Measurements from ENCODE around the gene ANKRD33B. TPM values are rescaled to one million over a fixed set of nuclear protein-coding genes. Genes with fewer than 3 reads are reported as not detected.
"Not testable (repeated sequence)": the region's sequence is repeated elsewhere in the genome, so short reads cannot be mapped to it uniquely, and the experiment has no call there.

The ANKRD33B gene
- total RNA-seq, 3 donors from 2014 or later, result 3.3 to 5.3 (median 3.8) TPM

GRCh38 chr5:10635257-10635866, 71.5 kb downstream of the ANKRD33B start:
- Histone ChIP-seq H3K27ac (no peak overlapping the region), H3K27me3 (no peaks in the 10 kb centered on the region), H3K36me3 (no peaks in the 10 kb centered on the region), H3K4me3 (no peak overlapping the region), H3K4me1 (no peaks in the 10 kb centered on the region), H3K9me3 (no peaks in the 10 kb centered on the region)
- TF ChIP-seq CTCF (IDR thresholded peaks at IDR 0.05) (no peak), POLR2A (IDR thresholded peaks at IDR 0.05) (no peak), POLR2AphosphoS5 (IDR thresholded peaks at IDR 0.05) (no peak)
- no peak for DNase-seq (ENCODE audit: low spot score in 2 of 2)
- intact Hi-C loops (cut with DNase I; ENCODE audit: low total_unique reads), result no loop called here

- no peak overlapping the region for H3K27ac ChIP-seq
- no peaks in the 10 kb centered on the region for H3K36me3 ChIP-seq
- TF ChIP-seq CTCF (IDR thresholded peaks at IDR 0.05) (no peak), POLR2AphosphoS5 (IDR thresholded peaks at IDR 0.05) (no peak), POLR2A (IDR thresholded peaks at IDR 0.05) (no peak)
- no peak overlapping the region for H3K4me3 ChIP-seq
- H3K4me1 ChIP-seq, result no peaks in the 10 kb centered on the region
- no peaks in the 10 kb centered on the region for H3K9me3 ChIP-seq
- intact Hi-C loops (cut with DNase I; ENCODE audit: low total_unique reads), result no loop called here
- DNase-seq (ENCODE audit: low spot score in 2 of 2), result no peak
- H3K27me3 ChIP-seq, result no peaks in the 10 kb centered on the region
Measured at GRCh38 chr5:10635867-10636350, 72.0 kb downstream of the ANKRD33B start.

GRCh38 chr5:10636363-10637142, 72.7 kb downstream of the ANKRD33B start:
- no peak for TF ChIP-seq POLR2AphosphoS5 (IDR thresholded peaks at IDR 0.05)
- no peak overlapping the region for H3K4me3 ChIP-seq
- no peak overlapping the region for H3K27ac ChIP-seq
- no peak for DNase-seq (ENCODE audit: low spot score in 2 of 2)
- H3K27me3 ChIP-seq, result no peaks in the 10 kb centered on the region
- H3K36me3 ChIP-seq, result no peaks in the 10 kb centered on the region
- H3K4me1 ChIP-seq, result no peaks in the 10 kb centered on the region
- H3K9me3 ChIP-seq, result no peaks in the 10 kb centered on the region
- intact Hi-C loops (cut with DNase I; ENCODE audit: low total_unique reads), result no loop called here

- Histone ChIP-seq H3K36me3 (no peaks in the 10 kb centered on the region), H3K4me3 (no peak overlapping the region), H3K9me3 (no peaks in the 10 kb centered on the region), H3K27me3 (no peaks in the 10 kb centered on the region), H3K4me1 (no peaks in the 10 kb centered on the region), H3K27ac (no peak overlapping the region)
- intact Hi-C loops (cut with DNase I; ENCODE audit: low total_unique reads), result loop anchor here (2.0 kb wide), 1 partner anchor 41 kb away; no protein-coding TSS in a partner anchor
- no peak for DNase-seq (ENCODE audit: low spot score in 2 of 2)
- TF ChIP-seq POLR2AphosphoS5 (IDR thresholded peaks at IDR 0.05) (no peak), POLR2A (IDR thresholded peaks at IDR 0.05) (no peak), CTCF (IDR thresholded peaks at IDR 0.05) (no peak)
Measured at GRCh38 chr5:10637944-10638343, 74.1 kb downstream of the ANKRD33B start.

GRCh38 chr5:10638723-10639122, 74.9 kb downstream of the ANKRD33B start:
- H3K27me3 ChIP-seq; H3K36me3 ChIP-seq; DNase-seq (ENCODE audit: low spot score in 2 of 2); H3K4me3 ChIP-seq; H3K9me3 ChIP-seq; H3K27ac ChIP-seq; H3K4me1 ChIP-seq: not testable (repeated sequence)
- intact Hi-C loops (cut with DNase I; ENCODE audit: low total_unique reads), result loop anchor here (2.0 kb wide), 1 partner anchor 42 kb away; no protein-coding TSS in a partner anchor

- no peaks in the 10 kb centered on the region for H3K36me3 ChIP-seq
- H3K9me3 ChIP-seq, result no peaks in the 10 kb centered on the region
- H3K27ac ChIP-seq, result no peak overlapping the region
- TF ChIP-seq POLR2A (IDR thresholded peaks at IDR 0.05) (no peak), POLR2AphosphoS5 (IDR thresholded peaks at IDR 0.05) (no peak), CTCF (IDR thresholded peaks at IDR 0.05) (no peak)
- DNase-seq (ENCODE audit: low spot score in 2 of 2), result no peak
- H3K27me3 ChIP-seq, result no peaks in the 10 kb centered on the region
- intact Hi-C loops (cut with DNase I; ENCODE audit: low total_unique reads), result loop anchor here (2.0 kb wide), 1 partner anchor 43 kb away; no protein-coding TSS in a partner anchor
- H3K4me3 ChIP-seq, result no peak overlapping the region
- H3K4me1 ChIP-seq, result no peaks in the 10 kb centered on the region
Measured at GRCh38 chr5:10639846-10640368, 76.0 kb downstream of the ANKRD33B start.

All from breast epithelium (tissue), 4 donors.